HEK293T (cell line): ENCODE results near the gene FAM171A1.
"Not testable (repeated sequence)": the region's sequence is repeated elsewhere in the genome, so short reads cannot be mapped to it uniquely, and the experiment has no call there.

Experiments used
- CTCF ChIA-PET: fragments of 350-600 bp; formaldehyde crosslinking; extraction: SDS; loops from one replicate; lab custom pipeline; 2021; ENCODE audit warnings: antibody characterized with exemption, inconsistent platforms; lab: Yijun Ruan, JAX
- POLR2A ChIA-PET: fragments of 350-600 bp; formaldehyde crosslinking; extraction: SDS; loops from one replicate; lab custom pipeline; 2020; ENCODE audit warnings: antibody characterized with exemption, inconsistent platforms; lab: Yijun Ruan, JAX
- DNase-seq: peaks from one replicate; pipeline ENCODE4 v3.0.0; 2012; ENCODE audit warnings: mixed read lengths; ENCODE audit errors: extremely low spot score
- ARNT ChIP-seq: fragments of 450-650 bp; IDR thresholded peaks from 2 replicates; pipeline ENCODE4 v1.6.1; 2017; ENCODE audit warnings: mild to moderate bottlenecking
- BHLHE40 ChIP-seq: fragments of 450-650 bp; IDR thresholded peaks from 2 replicates; pipeline ENCODE4 v1.6.1; 2016; ENCODE audit warnings: mild to moderate bottlenecking, moderate library complexity, borderline replicate concordance
- CTBP1 ChIP-seq: fragments of 450-650 bp; IDR thresholded peaks from 2 replicates; pipeline ENCODE4 v1.6.1; 2016; ENCODE audit warnings: borderline replicate concordance
- ELF4 ChIP-seq: fragments of 450-650 bp; IDR thresholded peaks from 2 replicates; pipeline ENCODE4 v1.6.1; 2017; ENCODE audit warnings: antibody characterized with exemption
- FOXA1 ChIP-seq: fragments of 450-650 bp; IDR thresholded peaks from 2 replicates; pipeline ENCODE4 v1.6.1; 2016; ENCODE audit warnings: mild to moderate bottlenecking
- FOXK2 ChIP-seq: fragments of 450-650 bp; IDR thresholded peaks from 2 replicates; pipeline ENCODE4 v1.6.1; 2016; ENCODE audit warnings: mild to moderate bottlenecking
- FOXM1 ChIP-seq: fragments of 450-650 bp; IDR thresholded peaks from 2 replicates; pipeline ENCODE4 v1.6.1; 2017; ENCODE audit warnings: mild to moderate bottlenecking, borderline replicate concordance
- HDGF ChIP-seq: fragments of 450-650 bp; IDR thresholded peaks from 2 replicates; pipeline ENCODE4 v1.6.1; 2017; ENCODE audit warnings: antibody characterized with exemption, borderline replicate concordance
- L3MBTL2 ChIP-seq: fragments of 450-650 bp; conservative IDR thresholded peaks from 2 replicates; pipeline ENCODE4 v1.6.1; 2016; ENCODE audit warnings: mild to moderate bottlenecking
- LEF1 ChIP-seq: fragments of 450-650 bp; IDR thresholded peaks from 2 replicates; pipeline ENCODE4 v1.6.1; 2017; ENCODE audit warnings: mild to moderate bottlenecking, borderline replicate concordance
- NFRKB ChIP-seq: fragments of 450-650 bp; IDR thresholded peaks from 2 replicates; pipeline ENCODE4 v1.6.1; 2016; ENCODE audit warnings: mild to moderate bottlenecking, moderate library complexity
- PKNOX1 ChIP-seq: fragments of 450-650 bp; IDR thresholded peaks from 2 replicates; pipeline ENCODE4 v1.6.1; 2016
- SP1 ChIP-seq: fragments of 450-650 bp; IDR thresholded peaks from 2 replicates; pipeline ENCODE4 v1.6.1; 2017
- SUZ12 ChIP-seq: fragments of 450-650 bp; IDR thresholded peaks from 2 replicates; pipeline ENCODE4 v1.6.1; 2016; ENCODE audit warnings: mild to moderate bottlenecking
- TARDBP ChIP-seq: fragments of 450-650 bp; IDR thresholded peaks from 2 replicates; pipeline ENCODE4 v1.6.1; 2016
- ZNF384 ChIP-seq: fragments of 450-650 bp; IDR thresholded peaks from 2 replicates; pipeline ENCODE4 v1.6.1; 2016

Gene FAM171A1

GRCh38 chr10:15210521-15210920 lies 160.6 kb downstream of the FAM171A1 start:
- TF ChIP-seq ZNF384 (no peak), FOXA1 (no peak), FOXK2 (no peak), L3MBTL2 (no peak), PKNOX1 (no peak), TARDBP (no peak), SUZ12 (no peak), SP1 (no peak), BHLHE40 (no peak), ELF4 (no peak), NFRKB (no peak), ARNT (no peak), HDGF (no peak), CTBP1 (no peak), LEF1 (no peak), FOXM1 (no peak)
- ChIA-PET CTCF (interaction anchor here (0.6 to 1.7 kb wide), 3 partner anchors 23 to 173 kb away, joined by 3 to 5 read pairs (median 3); no protein-coding TSS in a partner anchor), POLR2A (no interaction called here)
- DNase-seq, result no peak

- TF ChIP-seq NFRKB (no peak), PKNOX1 (peak; percentile 45)
- POLR2A ChIA-PET, result no interaction called here
- CTCF ChIA-PET, result no interaction called here
- peak; percentile 80 for DNase-seq
Observed at GRCh38 chr10:15209827-15210509, 161.1 kb downstream of the FAM171A1 start.

GRCh38 chr10:15208221-15208620 lies 162.9 kb downstream of the FAM171A1 start:
- TF ChIP-seq FOXA1 (no peak), HDGF (no peak), BHLHE40 (no peak), ARNT (no peak), LEF1 (no peak), L3MBTL2 (no peak)
- no peak for DNase-seq
- ChIA-PET POLR2A (no interaction called here), CTCF (interaction anchor here (0.6 kb wide), 1 partner anchor 163 kb away, joined by 6 read pairs; the partner anchor contains the start of gene FAM171A1)

GRCh38 chr10:15207410-15207809 lies 163.7 kb downstream of the FAM171A1 start:
- DNase-seq, POLR2A ChIA-PET: not testable (repeated sequence)
- CTCF ChIA-PET, result interaction anchor here (0.6 kb wide), 1 partner anchor 1828 kb away, joined by 3 read pairs; no protein-coding TSS in a partner anchor

GRCh38 chr10:15202639-15203038 lies 168.4 kb downstream of the FAM171A1 start:
- ChIA-PET CTCF (no interaction called here), POLR2A (no interaction called here)
- no peak for DNase-seq
- TF ChIP-seq ELF4, result no peak
- TF ChIP-seq ARNT, result no peak
- TF ChIP-seq FOXK2, result no peak

- POLR2A ChIA-PET, result interaction anchor here (1.3 kb wide), 1 partner anchor 34 kb away, joined by 4 read pairs; the partner anchor contains the start of gene NMT2
- CTCF ChIA-PET, result interaction anchor here (1.2 kb wide), 1 partner anchor 10 kb away, joined by 3 read pairs; no protein-coding TSS in a partner anchor
- DNase-seq, result not testable (repeated sequence)
Observed at GRCh38 chr10:15202301-15202621, 168.8 kb downstream of the FAM171A1 start.

- TF ChIP-seq FOXM1, result no peak
- no peak for TF ChIP-seq ARNT
- no peak for TF ChIP-seq FOXK2
- TF ChIP-seq ZNF384, result no peak
- TF ChIP-seq SP1, result no peak
- no peak for TF ChIP-seq LEF1
- TF ChIP-seq BHLHE40, result no peak
- TF ChIP-seq TARDBP, result no peak
- TF ChIP-seq CTBP1, result no peak
- TF ChIP-seq NFRKB, result no peak
- no peak for TF ChIP-seq ELF4
- TF ChIP-seq SUZ12, result no peak
- no peak for TF ChIP-seq HDGF
- no peak for TF ChIP-seq L3MBTL2
- no peak for TF ChIP-seq PKNOX1
- TF ChIP-seq FOXA1, result no peak
- POLR2A ChIA-PET, result interaction anchor here (1.3 kb wide), 1 partner anchor 33 kb away, joined by 4 read pairs; the partner anchor contains the start of gene NMT2
- no peak for DNase-seq
- CTCF ChIA-PET, result interaction anchor here (1.2 kb wide), 1 partner anchor 9 kb away, joined by 3 read pairs; no protein-coding TSS in a partner anchor
Observed at GRCh38 chr10:15201589-15202300, 169.3 kb downstream of the FAM171A1 start.
